ENCODE measurements around the gene TEKT1.
"Not testable (repeated sequence)": the region's sequence is repeated elsewhere in the genome, so short reads cannot be mapped to it uniquely, and the experiment has no call there.

The TEKT1 gene

DNA sequence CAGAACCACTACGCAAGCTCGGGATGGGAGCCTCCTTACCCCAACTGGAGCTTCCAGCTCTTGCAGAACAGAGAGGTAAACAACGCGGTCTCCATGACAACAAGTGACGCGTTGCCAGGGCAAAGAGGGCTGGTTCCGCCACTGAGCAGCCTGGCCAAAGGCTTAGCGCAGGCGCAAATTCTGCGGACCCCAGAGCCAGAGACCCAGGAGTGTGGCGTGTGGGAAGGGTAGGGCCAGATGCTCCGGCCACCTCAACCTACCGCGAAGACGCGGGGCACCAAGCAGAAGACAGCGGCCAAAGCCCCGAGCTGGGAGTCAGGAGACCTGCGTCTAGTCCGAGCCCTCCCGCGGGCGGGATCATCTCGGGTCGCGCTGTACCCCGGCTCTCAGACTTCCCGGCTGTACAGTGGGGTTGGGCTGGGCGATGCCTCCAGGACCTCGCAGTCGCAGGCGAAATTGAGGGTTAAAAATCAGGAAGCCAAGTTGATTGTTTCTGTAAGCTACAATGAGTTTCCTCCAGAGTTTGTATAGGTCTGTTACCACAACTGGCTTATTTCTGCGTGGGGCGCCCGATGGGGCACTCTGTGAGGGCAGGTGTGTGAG lies at the start of gene TEKT1:
Gene TEKT1 (minus strand): TSS at position 69 of the 603 bp plus-strand sequence. CDS start 1,353 bp downstream, outside the sequence.
- peak; percentile 34 for DNase-seq (ENCODE audit: low read depth)

- not testable (repeated sequence) for DNase-seq (ENCODE audit: low read depth)
Measured at GRCh38 chr17:6879221-6879975, 47.9 kb upstream of the TEKT1 start.

DNA sequence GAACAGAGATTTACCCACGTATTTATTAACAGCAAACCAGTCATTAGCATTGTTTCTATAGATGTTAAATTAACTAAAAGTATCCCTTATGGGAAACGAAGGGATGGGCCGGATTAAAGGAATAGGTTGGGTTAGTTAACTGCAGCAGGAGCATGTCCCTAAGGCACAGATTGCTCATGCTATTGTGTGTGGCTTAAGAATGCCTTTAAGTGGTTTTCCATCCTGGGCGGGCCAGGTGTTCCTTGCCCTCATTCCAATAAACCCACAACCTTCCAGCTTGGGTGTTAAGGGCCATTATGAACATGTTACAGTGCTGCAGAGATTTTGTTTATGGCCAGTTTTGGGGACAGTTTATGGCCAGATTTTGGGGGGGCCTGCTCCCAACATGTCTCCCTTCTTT lies 43.7 kb upstream of the TEKT1 start:
- not testable (repeated sequence) for DNase-seq (ENCODE audit: low read depth)

GRCh38 chr17:6872936-6873335 lies 41.4 kb upstream of the TEKT1 start:
- DNase-seq (ENCODE audit: low read depth): no peak

DNA sequence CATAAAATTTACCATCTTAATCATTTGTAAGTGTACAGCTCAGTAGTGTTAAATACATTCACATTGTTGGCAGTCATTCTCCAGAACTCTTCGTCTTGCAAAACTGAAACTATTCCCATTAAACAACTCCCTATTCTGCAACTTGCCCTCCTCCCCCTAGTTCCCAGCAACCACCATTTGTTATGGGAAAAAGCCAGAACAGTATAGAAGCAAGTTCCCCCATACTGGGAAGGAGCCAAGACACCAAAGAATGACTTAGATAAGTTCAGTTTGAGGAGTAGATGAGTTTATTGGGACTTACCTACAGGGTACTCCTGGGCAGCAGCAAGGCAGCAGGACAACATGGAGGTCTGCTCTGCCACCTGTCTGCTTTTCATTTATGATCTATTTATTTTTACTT lies 39.3 kb upstream of the TEKT1 start:
- no peak for DNase-seq (ENCODE audit: low read depth)

- DNase-seq (ENCODE audit: low read depth): no peak
Measured at GRCh38 chr17:6868582-6868981, 37.1 kb upstream of the TEKT1 start.

- no peak for DNase-seq (ENCODE audit: low read depth)
Measured at GRCh38 chr17:6867849-6868248, 36.3 kb upstream of the TEKT1 start.

DNA sequence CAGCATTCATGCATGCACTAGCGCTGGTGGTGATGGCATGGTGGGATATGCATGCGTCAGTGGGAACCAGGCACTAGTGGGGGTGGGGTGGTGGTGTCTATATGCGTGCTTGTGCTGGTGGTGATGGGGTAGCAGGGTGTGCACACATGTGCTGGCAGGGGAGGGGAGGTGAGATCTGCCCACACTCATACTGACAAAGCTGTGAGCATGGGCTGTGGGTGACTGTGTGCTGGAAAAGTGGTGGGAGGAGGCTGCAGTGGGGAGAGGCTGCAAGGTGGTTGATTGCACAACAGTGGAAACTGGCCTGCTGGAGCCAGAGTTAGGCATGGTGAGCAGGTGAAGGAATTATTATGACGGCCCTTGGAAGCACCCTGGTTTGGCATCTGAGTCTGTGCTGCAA lies 31.3 kb upstream of the TEKT1 start:
- no peak for DNase-seq (ENCODE audit: low read depth)

DNA sequence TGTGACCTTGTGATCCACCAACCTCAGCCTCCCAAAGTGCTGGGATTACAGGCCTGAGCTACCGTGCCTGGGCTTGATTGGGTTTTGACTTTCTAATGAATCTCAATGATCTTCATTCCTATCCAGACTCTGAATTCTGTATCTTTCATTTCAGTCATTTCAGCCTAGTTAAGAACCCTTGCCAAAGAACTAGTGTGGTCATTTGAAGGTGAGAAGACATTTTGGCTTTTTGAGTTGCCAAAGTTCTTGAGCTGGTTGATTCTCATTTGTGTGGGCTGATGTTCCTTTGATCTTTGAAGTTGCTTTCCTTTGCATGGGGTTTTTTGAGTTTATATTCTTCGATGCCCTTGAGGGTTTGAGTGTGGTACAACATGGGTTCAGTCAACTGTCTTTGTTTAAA lies 30.6 kb upstream of the TEKT1 start:
- DNase-seq (ENCODE audit: low read depth): no peak

- no peak for DNase-seq (ENCODE audit: low read depth)
Measured at GRCh38 chr17:6857904-6858303, 26.4 kb upstream of the TEKT1 start.

GRCh38 chr17:6857336-6857735 lies 25.8 kb upstream of the TEKT1 start:
- DNase-seq (ENCODE audit: low read depth): no peak

DNA sequence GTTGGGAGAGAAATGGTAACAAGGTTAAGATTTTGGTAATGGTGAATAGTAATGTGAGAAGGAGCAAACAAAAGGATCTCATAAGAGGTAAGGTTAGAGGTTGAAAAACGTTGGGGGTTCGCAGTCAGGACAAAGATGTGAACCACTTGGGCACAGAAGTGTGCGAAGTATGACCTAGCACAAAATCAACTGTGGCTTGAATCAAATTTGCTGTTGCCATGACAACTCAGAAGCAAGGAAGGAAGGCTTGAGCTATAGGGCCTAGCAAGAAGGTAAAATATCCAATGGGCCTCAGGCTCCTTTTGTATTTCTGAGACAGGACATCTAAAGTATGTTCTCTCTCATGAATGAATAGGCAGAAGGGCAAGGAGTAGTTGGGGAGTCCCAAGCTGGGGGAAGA lies 24.5 kb upstream of the TEKT1 start:
- no peak for DNase-seq (ENCODE audit: low read depth)

DNA sequence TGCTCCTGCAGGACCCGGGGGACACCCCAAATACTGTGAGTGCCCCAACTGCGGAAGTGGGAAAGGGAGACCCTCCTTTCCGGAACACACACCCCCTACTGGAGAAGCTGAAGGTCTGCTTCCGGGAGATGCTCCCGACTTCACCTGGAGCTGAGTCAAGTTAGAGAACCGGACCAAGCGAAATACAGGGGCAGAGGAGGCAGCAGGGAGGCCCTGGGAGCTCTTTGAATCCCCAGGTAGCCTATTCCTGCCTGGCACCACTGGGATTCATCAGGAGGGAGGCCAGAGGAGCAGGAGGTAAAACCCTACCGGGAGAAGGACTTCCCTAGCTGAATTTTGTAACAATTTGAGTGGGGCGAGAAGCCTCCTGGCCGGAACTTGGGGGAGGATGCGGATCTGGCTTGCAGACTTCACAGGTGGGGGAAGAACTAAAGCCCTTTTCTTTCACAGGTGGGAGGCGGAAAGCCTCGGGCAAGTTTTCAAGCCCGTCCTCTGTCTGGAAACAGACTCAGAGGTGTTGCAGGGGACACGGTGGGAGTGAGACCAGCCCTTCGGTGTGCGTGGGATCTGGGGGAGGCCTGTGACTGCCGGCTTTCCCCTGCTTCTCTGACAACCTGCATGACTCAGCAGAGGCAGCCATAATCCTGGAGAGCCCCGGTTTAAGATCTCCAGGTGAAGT lies 22.4 kb upstream of the TEKT1 start:
- DNase-seq (ENCODE audit: low read depth): no peak

DNA sequence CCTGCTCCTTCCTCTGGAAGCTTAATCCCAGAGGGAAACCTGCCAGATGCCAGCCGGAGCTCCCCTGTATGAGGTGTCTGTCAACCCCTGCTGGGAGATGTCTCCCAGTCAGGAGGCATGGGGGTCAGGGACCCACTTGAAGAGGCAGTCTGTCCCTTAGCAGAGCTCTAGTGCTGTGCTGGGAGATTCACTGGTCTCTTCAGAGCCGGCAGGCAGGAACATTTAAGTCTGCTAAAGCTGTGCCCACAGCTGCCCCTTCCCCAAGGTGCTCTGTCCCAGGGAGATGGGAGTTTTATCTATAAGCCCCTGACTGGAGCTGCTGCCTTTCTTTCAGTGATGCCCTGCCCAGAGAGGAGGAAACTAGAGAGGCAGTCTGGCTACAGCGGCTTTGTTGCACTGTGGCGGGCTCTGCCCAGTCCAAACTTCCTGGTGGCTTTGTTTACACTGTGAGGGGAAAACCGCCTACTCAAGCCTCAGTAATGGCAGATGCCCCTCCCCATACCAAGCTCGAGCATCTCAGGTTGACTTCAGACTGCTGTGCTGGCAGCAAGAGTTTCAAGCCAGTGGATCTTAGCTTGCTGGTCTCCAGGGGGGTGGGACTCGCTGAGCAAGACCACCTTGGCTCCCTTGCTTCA lies 17.1 kb upstream of the TEKT1 start:
- not testable (repeated sequence) for DNase-seq (ENCODE audit: low read depth)

DNA sequence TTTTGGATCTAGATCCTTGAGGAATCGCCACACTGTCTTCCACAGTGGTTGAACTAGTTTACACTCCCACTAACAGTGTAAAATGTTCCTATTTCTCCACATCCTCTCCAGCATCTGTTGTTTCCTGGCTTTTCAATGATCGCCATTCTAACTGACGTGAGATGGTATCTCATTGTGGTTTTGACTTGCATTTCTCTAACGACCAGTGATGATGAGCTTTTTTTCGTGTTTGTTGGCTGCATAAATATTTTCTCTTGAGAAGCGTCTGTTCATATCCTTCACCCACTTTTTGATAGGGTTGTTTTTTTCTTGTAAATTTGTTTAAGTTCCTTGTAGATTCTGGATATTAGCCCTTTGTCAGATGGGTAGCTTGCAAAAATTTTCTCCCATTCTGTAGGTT lies 14.6 kb upstream of the TEKT1 start:
- not testable (repeated sequence) for DNase-seq (ENCODE audit: low read depth)

DNA sequence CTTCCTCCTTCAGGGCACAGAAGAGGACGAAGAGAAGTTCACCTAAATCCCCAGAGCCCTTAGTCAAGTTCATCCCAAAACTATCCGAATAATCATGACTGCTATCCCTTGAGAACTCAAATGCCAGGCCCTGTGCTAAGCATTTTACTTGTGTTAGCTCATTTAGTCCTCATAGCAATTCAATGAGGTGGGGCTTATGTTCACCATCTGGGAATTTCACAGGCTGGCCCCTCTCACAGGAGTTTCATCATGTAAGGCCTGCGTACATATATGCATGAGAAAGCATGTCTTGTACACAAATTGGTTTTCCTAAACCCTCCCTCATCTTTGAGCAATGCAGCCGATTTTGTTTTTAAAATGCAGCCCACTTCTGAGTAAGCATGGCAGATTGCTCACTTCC lies 12.9 kb upstream of the TEKT1 start:
- DNase-seq (ENCODE audit: low read depth): not testable (repeated sequence)

GRCh38 chr17:6843241-6843880 lies 11.8 kb upstream of the TEKT1 start:
- no peak for DNase-seq (ENCODE audit: low read depth)

DNA sequence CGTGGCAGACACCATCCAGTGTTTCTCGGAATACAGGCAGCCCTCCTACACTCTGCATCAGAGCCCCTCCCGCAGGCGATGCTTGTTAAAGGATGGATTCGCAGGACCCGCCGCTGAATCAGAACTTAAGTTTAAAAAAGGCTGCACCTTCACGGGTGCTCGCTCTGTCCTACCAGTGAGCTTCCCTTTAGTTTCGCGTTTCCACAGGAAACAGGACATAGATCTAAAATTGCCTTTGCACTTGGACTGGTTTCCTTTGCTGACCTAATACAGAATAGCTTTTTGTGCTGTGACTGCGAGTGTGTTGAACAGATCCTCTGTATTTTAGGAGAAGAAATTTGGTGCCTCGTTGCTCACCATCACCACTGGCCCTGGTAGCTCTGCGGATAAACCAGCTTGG lies 10.2 kb upstream of the TEKT1 start:
- DNase-seq (ENCODE audit: low read depth): not testable (repeated sequence)

DNA sequence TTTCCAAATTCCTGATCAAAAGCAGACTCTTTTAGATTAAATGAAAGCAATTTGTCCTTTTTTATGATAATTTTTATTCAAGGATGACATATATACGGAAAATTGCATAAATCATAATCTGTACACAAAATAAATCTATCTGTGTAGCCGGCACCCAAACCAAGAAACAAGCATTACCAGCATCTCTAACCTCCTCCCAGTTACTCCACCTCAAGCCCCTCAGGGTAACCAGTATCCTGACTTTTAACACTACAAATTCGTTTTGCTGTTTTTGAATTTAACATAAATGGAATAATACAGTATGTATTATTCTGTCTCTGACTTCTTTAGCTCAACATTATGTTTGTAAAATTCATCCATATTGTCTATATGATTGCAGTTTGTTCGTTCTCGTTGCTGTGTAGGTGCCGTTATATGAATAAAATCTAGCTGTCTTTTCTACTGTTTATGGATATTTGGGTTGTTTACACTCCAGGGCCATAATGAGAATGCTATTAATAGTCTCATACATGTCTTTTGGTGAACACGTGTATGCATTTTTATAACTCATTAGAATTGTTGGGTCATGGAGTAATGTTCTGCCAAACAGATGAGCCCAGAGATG lies 1.0 kb downstream of the TEKT1 start:
- no peak for DNase-seq (ENCODE audit: low read depth)

- no peak for DNase-seq (ENCODE audit: low read depth)
Measured at GRCh38 chr17:6823011-6823442, 8.5 kb downstream of the TEKT1 start.

DNA sequence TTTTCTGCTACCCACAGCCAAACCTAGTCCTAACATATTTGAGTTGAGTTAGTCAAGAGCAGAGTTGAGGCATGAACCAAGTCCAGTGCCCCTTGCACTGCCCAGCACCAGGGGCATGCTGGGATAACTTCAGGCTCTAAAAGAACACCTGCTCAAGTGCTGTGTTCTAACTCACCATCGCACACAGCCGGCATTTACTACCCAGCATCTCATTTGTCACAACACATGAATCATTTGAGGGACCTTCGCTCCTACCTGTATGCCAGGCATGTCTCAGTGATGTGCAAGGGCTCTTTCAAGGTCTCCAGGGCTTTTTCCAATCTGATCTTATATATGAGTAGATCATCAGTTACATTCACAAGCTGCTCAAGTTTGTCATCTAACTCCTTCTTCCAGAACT lies 12.6 kb downstream of the TEKT1 start:
- DNase-seq (ENCODE audit: low read depth): no peak

DNA sequence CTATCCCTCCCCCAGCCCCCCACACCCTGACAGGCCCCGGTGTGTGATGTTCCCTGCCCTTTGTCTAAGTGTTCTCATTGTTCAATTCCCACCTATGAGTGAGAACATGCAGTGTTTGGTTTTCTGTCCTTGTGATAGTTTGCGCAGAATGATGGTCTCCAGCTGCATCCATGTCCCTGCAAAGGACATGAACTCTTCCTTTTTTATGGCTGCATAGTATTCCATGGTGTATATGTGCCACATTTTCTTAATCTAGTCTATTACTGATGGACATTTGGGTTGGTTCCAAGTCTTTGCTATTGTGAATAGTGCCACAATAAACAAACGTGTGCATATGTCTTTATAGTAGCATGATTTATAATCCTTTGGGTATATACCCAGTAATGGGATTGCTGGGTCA lies 15.2 kb downstream of the TEKT1 start:
- DNase-seq (ENCODE audit: low read depth): not testable (repeated sequence)

All from stimulated activated CD8-positive, alpha-beta memory T cell treated with anti-CD3 and anti-CD28 coated beads, Interleukin-7, amount 100 ng/mL, for 24 hours (primary cell).